HEK293T (cell line): ENCODE measurements around the gene PRAC2.

Experiments
- ARNT ChIP-seq: fragments of 450-650 bp; IDR thresholded peaks from 2 replicates; pipeline ENCODE4 v1.6.1; 2017; ENCODE audit warnings: mild to moderate bottlenecking
- BHLHE40 ChIP-seq: fragments of 450-650 bp; IDR thresholded peaks from 2 replicates; pipeline ENCODE4 v1.6.1; 2016; ENCODE audit warnings: mild to moderate bottlenecking, moderate library complexity, borderline replicate concordance
- CTBP1 ChIP-seq: fragments of 450-650 bp; IDR thresholded peaks from 2 replicates; pipeline ENCODE4 v1.6.1; 2016; ENCODE audit warnings: borderline replicate concordance
- ELF4 ChIP-seq: fragments of 450-650 bp; IDR thresholded peaks from 2 replicates; pipeline ENCODE4 v1.6.1; 2017; ENCODE audit warnings: antibody characterized with exemption
- FOXA1 ChIP-seq: fragments of 450-650 bp; IDR thresholded peaks from 2 replicates; pipeline ENCODE4 v1.6.1; 2016; ENCODE audit warnings: mild to moderate bottlenecking
- FOXK2 ChIP-seq: fragments of 450-650 bp; IDR thresholded peaks from 2 replicates; pipeline ENCODE4 v1.6.1; 2016; ENCODE audit warnings: mild to moderate bottlenecking
- FOXM1 ChIP-seq: fragments of 450-650 bp; IDR thresholded peaks from 2 replicates; pipeline ENCODE4 v1.6.1; 2017; ENCODE audit warnings: mild to moderate bottlenecking, borderline replicate concordance
- HDGF ChIP-seq: fragments of 450-650 bp; IDR thresholded peaks from 2 replicates; pipeline ENCODE4 v1.6.1; 2017; ENCODE audit warnings: antibody characterized with exemption, borderline replicate concordance
- NFRKB ChIP-seq: fragments of 450-650 bp; IDR thresholded peaks from 2 replicates; pipeline ENCODE4 v1.6.1; 2016; ENCODE audit warnings: mild to moderate bottlenecking, moderate library complexity
- PKNOX1 ChIP-seq: fragments of 450-650 bp; IDR thresholded peaks from 2 replicates; pipeline ENCODE4 v1.6.1; 2016
- SP1 ChIP-seq: fragments of 450-650 bp; IDR thresholded peaks from 2 replicates; pipeline ENCODE4 v1.6.1; 2017
- SUZ12 ChIP-seq: fragments of 450-650 bp; IDR thresholded peaks from 2 replicates; pipeline ENCODE4 v1.6.1; 2016; ENCODE audit warnings: mild to moderate bottlenecking
- ZNF384 ChIP-seq: fragments of 450-650 bp; IDR thresholded peaks from 2 replicates; pipeline ENCODE4 v1.6.1; 2016

GRCh38 chr17:48679385-48680096 is 43.4 kb upstream of the PRAC2 start:
- TF ChIP-seq SP1 = no peak
- TF ChIP-seq CTBP1 = no peak
- TF ChIP-seq ZNF384 = no peak
- TF ChIP-seq ELF4 = no peak
- no peak for TF ChIP-seq FOXK2
- TF ChIP-seq NFRKB = no peak
- TF ChIP-seq FOXM1 = no peak
- TF ChIP-seq FOXA1 = no peak
- TF ChIP-seq SUZ12 = no peak
- no peak for TF ChIP-seq HDGF
- TF ChIP-seq BHLHE40 = no peak
- TF ChIP-seq PKNOX1 = no peak
- no peak for TF ChIP-seq ARNT
